HG03039 (cell line): ENCODE results near the gene FHIT.

Experiments
- ATAC-seq: cut with Tn5 transposase; IDR thresholded peaks from one replicate; pipeline ENCODE4 v1.9.1; 2021; ENCODE audit warnings: mild to moderate bottlenecking, moderate library complexity; ENCODE audit not compliant: unreplicated experiment

The FHIT gene

GRCh38 chr3:59796456-59796855 is 1454.8 kb downstream of the FHIT start:
- no peak for ATAC-seq

GRCh38 chr3:59795756-59796155 is 1455.5 kb downstream of the FHIT start:
- no peak for ATAC-seq

DNA sequence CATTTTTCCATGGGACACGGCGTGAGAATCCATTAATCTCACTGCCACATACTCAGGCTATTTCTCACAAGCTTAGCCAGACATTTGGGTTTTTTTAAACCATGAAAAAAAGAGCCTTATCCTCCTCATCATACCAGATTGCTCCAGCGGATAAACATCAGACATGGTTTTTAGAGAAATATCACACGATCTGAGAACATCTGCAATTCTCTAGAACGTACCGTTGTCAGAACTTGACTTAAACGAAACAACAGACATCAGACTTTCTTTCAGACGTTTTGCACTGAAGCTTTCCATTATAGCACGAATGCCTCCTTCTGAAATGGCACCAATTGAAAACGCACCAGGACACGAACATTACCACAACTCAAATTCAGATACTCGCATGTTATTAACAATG is 1457.3 kb downstream of the FHIT start:
- ATAC-seq: no peak

GRCh38 chr3:59791774-59792308 is 1459.4 kb downstream of the FHIT start:
- ATAC-seq: no peak

DNA sequence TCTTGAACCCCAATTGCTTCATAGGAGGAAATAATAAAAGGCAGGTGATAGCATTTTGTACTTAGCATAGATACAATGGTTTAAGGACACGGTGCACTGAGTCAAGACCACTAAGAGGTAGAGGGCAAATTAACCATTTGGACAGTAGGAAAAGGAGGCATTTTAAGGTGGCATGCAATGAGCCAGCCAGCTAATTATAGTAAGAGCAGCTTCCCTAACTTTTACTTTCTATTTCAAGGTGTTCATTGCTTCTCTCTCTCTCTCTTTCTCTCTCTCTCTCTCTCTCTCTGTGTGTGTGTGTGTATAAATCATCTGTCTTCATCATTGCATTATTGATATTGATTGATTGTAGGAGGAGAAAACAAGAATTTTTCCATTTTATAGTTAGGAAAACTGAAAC is 1461.0 kb downstream of the FHIT start:
- ATAC-seq: no peak

- ATAC-seq: no peak
These were observed 1462.5 kb downstream of the FHIT start for GRCh38 chr3:59788801-59789200.

DNA sequence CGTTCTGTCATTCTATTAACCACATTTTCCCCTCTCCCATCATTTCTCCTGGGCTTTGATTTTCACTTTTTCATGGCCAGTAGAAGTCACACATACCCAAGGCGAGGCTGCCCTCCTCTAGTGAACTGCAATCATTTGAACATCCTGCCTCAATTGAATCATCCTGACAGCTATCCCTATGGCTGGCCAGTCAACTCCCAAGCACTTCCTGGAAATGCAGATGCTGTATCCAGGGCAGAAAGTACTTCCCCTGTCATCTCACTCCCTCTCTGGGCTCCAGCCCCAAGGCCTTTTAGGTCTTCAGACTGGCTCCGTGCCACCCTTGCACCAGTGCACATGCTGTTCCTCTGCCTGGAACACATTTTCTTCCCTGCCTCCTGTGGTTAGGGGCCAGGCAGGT is 1463.1 kb downstream of the FHIT start:
- no peak for ATAC-seq

GRCh38 chr3:59786374-59786773 is 1464.9 kb downstream of the FHIT start:
- no peak for ATAC-seq

- ATAC-seq: no peak
These were observed 1467.1 kb downstream of the FHIT start for GRCh38 chr3:59784164-59784563.

GRCh38 chr3:59783468-59783988 is 1467.7 kb downstream of the FHIT start:
- ATAC-seq: no peak

GRCh38 chr3:59782664-59783063 is 1468.6 kb downstream of the FHIT start:
- no peak for ATAC-seq

DNA sequence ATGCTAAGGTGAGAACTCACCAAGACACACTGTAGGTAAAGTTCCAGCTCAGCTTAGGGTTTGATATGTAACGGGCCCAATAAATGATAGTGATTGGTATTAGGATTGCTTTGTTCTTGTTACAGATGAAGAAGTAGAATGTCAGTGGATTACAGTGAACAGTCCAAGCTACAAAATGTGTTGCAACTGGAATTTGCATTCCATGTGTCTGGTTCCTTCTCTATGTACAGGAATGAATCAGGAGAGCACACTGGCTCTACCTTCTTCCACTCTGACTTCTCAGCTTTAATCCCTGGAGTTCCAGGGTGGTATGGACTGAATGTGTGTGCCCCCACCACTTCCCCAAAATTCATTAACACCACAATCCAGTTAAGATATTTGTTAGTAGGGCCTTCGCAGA is 1471.0 kb downstream of the FHIT start:
- no peak for ATAC-seq

DNA sequence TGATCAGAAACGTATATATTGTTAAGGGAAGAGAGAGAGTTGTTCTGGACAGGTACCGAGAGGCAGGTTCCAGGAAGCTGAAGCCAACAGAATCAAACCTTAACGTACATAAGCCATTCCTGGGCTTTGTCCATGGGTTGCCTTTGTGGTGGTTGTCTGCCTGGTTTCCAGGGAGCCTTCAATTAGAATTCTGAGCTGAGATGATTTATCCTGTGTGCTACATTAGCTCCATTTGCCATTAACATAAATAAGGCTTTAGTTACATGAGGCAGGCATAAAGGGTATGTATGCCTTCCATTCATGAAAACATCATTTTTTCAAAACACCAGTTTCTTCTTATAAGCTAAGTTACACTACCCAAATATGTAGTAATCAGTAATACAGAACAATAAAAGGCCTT is 1472.0 kb downstream of the FHIT start:
- ATAC-seq: no peak

DNA sequence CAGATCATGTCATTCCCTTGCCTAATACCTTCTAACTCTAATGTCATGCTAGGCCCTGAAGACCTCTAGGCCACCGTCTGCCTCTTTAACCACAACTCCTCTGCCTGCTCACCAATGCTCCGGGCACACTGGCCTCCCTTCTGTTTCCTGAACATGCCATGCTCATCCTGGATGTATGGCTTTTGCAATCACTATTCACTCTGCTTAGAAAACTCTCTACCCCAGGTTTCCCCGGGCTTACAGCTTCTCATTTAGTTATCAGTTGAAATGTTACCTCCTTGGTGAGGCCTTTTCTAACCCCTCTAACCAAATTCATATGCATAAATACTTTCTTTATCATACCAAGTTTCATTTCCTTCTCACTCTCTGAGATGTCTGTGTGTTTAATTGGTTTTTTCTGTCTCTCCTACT is 1473.6 kb downstream of the FHIT start:
- no peak for ATAC-seq

DNA sequence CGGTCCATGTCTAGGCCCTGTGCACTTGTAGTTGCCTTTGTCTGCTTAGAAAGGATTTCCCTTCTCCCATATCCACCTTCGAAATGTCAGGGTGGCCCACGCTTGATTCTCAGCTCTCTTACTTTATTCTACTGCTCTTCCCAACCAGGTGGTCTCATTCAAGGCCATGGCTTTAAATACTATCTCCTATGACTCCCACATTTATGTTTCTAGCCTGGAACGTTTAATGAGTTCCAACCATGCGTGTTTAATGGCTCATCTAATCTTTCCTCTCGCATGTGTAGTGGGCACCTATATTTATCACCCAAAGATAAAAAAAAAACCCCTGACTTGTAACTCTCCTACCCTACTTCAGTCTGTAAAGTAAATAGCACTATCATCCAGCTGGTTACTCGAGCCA is 1474.2 kb downstream of the FHIT start:
- ATAC-seq: no peak

- ATAC-seq: no peak
These were observed 1475.4 kb downstream of the FHIT start for GRCh38 chr3:59775761-59776325.

- ATAC-seq: no peak
These were observed 1476.1 kb downstream of the FHIT start for GRCh38 chr3:59775106-59775505.

DNA sequence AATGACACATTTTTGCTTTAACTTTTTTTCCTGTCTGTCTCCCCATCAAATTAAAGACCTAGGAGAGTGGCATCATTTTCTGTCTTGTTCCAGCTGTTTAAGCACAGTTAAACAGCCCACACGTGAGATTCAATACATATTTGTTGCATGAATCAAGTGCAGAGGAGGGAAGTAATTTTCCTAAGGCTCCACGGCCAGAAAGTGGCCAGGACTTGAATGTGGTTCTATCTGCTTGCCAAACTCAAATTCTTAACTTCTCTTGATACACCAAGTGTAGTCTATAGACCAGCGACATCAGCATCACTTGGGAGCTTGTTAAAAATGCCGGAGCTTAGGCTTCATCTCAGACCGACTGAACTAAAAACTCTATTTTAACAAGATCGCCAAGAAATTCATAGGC is 1476.6 kb downstream of the FHIT start:
- no peak for ATAC-seq

- no peak for ATAC-seq
These were observed 1477.3 kb downstream of the FHIT start for GRCh38 chr3:59774000-59774399.

- ATAC-seq: no peak
These were observed 1478.5 kb downstream of the FHIT start for GRCh38 chr3:59772416-59773408.

DNA sequence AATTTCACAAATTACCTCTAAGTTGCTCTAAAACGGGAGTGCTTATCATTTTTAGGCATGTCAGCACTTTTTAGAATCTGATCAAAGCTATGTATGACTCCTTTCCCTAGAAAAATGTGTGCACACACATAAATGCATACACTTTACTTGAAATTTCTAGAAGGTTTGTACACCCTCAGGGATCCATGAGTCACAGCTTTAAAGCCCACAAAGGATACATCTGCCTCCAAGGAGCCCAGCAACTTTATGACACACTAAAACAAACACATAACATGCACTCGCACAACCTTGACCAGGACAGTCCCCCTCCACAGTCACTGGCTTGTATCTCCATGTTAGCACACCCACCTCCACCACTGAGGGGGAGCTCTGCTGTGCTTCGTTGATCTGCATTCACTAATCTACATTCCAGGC is 1479.5 kb downstream of the FHIT start:
- ATAC-seq: no peak
